RWPE2 (cell line): ENCODE results near the gene PTPRT.

Experiments used
- ATAC-seq: fragments of 200-7000 bp; cut with Tn5 transposase; 3 replicates; pipeline ENCODE4 v1.9.1; 2021; ENCODE audit warnings: low read depth
- DNase-seq: peaks from one replicate; pipeline ENCODE4 v3.0.0-alpha.2; 2020; ENCODE audit warnings: low spot score
- H3K27ac ChIP-seq: fragments of 450-650 bp; 2 replicates; pipeline ENCODE4 v1.5.1; 2017; ENCODE audit warnings: mild to moderate bottlenecking; ENCODE audit not compliant: poor library complexity, severe bottlenecking
- H3K27me3 ChIP-seq: fragments of 250-450 bp; sonication (Bioruptor Pico); 2 replicates; pipeline ENCODE4 v1.5.1; 2021; ENCODE audit warnings: mild to moderate bottlenecking, moderate library complexity; ENCODE audit not compliant: insufficient read depth, poor library complexity, severe bottlenecking
- H3K36me3 ChIP-seq: fragments of 250-450 bp; sonication (Bioruptor Pico); 2 replicates; pipeline ENCODE4 v1.5.1; 2020; ENCODE audit warnings: low read depth, mild to moderate bottlenecking, moderate library complexity
- H3K4me1 ChIP-seq: fragments of 250-450 bp; sonication (Bioruptor Pico); 2 replicates; pipeline ENCODE4 v1.5.1; 2021; ENCODE audit warnings: mild to moderate bottlenecking, moderate library complexity; ENCODE audit not compliant: insufficient read depth, poor library complexity, severe bottlenecking
- H3K4me3 ChIP-seq: fragments of 250-450 bp; sonication (Bioruptor Pico); 2 replicates; pipeline ENCODE4 v1.5.1; 2021; ENCODE audit warnings: mild to moderate bottlenecking, moderate library complexity; ENCODE audit not compliant: severe bottlenecking
- H3K9me3 ChIP-seq: fragments of 250-450 bp; sonication (Bioruptor Pico); 2 replicates; pipeline ENCODE4 v1.5.1; 2021; ENCODE audit warnings: mild to moderate bottlenecking, moderate library complexity; ENCODE audit not compliant: severe bottlenecking
- TF ChIP-seq, protein P1 (sequence below): fragments of 450-650 bp; IDR thresholded peaks from one replicate; pipeline ENCODE4 v1.5.1; 2017; ENCODE audit warnings: mild to moderate bottlenecking, moderate library complexity; ENCODE audit not compliant: poor library complexity, severe bottlenecking

PTPRT gene

GRCh38 chr20:42594011-42594410 lies 595.7 kb downstream of the PTPRT start:
- H3K9me3 ChIP-seq, result no peaks in the 10 kb centered on the region
- H3K4me3 ChIP-seq, result no peak overlapping the region
- H3K36me3 ChIP-seq, result no peaks in the 10 kb centered on the region
- no peaks in the 10 kb centered on the region for H3K4me1 ChIP-seq
- no peak overlapping the region for H3K27ac ChIP-seq
- no peaks in the 10 kb centered on the region for H3K27me3 ChIP-seq
- no peak for DNase-seq
- ATAC-seq, result no peak
- TF ChIP-seq, protein P1, sequence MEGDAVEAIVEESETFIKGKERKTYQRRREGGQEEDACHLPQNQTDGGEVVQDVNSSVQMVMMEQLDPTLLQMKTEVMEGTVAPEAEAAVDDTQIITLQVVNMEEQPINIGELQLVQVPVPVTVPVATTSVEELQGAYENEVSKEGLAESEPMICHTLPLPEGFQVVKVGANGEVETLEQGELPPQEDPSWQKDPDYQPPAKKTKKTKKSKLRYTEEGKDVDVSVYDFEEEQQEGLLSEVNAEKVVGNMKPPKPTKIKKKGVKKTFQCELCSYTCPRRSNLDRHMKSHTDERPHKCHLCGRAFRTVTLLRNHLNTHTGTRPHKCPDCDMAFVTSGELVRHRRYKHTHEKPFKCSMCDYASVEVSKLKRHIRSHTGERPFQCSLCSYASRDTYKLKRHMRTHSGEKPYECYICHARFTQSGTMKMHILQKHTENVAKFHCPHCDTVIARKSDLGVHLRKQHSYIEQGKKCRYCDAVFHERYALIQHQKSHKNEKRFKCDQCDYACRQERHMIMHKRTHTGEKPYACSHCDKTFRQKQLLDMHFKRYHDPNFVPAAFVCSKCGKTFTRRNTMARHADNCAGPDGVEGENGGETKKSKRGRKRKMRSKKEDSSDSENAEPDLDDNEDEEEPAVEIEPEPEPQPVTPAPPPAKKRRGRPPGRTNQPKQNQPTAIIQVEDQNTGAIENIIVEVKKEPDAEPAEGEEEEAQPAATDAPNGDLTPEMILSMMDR, result no peak

DNA sequence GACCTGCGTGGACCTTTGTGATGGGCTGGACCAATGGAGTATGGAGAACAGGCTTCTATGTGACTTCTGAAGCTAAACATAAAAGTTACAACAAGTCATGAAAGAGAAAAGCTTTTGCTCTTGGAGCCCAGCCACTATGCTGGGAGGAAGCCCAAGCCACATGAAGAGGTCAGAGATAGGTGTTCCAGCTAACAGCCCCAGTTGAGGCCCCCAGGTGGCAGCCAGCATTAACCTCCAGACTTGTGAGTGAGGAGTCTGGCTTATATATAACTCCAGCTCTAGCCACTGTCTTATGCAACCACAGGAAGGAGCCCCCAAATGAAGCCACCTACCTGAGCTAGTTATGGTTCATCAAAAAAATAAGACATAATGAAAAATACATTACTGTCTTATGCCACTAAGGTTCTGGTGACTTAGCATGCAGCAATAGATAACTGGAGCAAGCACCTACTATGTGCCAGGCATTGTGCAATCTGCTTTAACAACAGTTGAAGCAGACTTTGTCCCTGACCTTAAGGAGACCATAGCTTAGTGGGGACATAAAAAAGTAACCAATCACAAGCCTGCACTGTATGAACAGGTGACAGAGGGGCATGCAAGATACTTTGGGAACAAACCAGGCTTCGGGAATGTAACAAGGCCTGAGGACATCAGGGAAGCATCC lies 599.6 kb downstream of the PTPRT start:
- Histone ChIP-seq H3K27me3 (no peaks in the 10 kb centered on the region), H3K27ac (no peak overlapping the region), H3K9me3 (no peaks in the 10 kb centered on the region), H3K4me3 (no peak overlapping the region), H3K4me1 (no peaks in the 10 kb centered on the region), H3K36me3 (no peaks in the 10 kb centered on the region)
- no peak for DNase-seq
- no peak for ATAC-seq
- TF ChIP-seq, protein P1, result no peak

- H3K36me3 ChIP-seq, result no peaks in the 10 kb centered on the region
- H3K9me3 ChIP-seq, result no peaks in the 10 kb centered on the region
- TF ChIP-seq, protein P1, result no peak
- no peak overlapping the region for H3K27ac ChIP-seq
- ATAC-seq (peak; percentile 65), DNase-seq (no peak)
- H3K4me1 ChIP-seq, result no peaks in the 10 kb centered on the region
- H3K4me3 ChIP-seq, result no peak overlapping the region
- no peaks in the 10 kb centered on the region for H3K27me3 ChIP-seq
These were observed 600.9 kb downstream of the PTPRT start for GRCh38 chr20:42588847-42589246.

- ATAC-seq, result no peak
- Histone ChIP-seq H3K27ac (no peak overlapping the region), H3K36me3 (no peaks in the 10 kb centered on the region), H3K4me1 (no peaks in the 10 kb centered on the region), H3K9me3 (no peaks in the 10 kb centered on the region), H3K4me3 (no peak overlapping the region), H3K27me3 (no peaks in the 10 kb centered on the region)
- TF ChIP-seq, protein P1, result no peak
- DNase-seq, result no peak
These were observed 602.3 kb downstream of the PTPRT start for GRCh38 chr20:42587427-42587826.

GRCh38 chr20:42581311-42581710 lies 608.4 kb downstream of the PTPRT start:
- Histone ChIP-seq H3K36me3 (no peaks in the 10 kb centered on the region), H3K9me3 (no peaks in the 10 kb centered on the region), H3K4me1 (no peaks in the 10 kb centered on the region), H3K27ac (no peak overlapping the region), H3K27me3 (no peaks in the 10 kb centered on the region), H3K4me3 (no peak overlapping the region)
- TF ChIP-seq, protein P1, result no peak
- ATAC-seq (no peak), DNase-seq (no peak)
